ENCODE results near the gene HACD1.

The HACD1 gene

DNA sequence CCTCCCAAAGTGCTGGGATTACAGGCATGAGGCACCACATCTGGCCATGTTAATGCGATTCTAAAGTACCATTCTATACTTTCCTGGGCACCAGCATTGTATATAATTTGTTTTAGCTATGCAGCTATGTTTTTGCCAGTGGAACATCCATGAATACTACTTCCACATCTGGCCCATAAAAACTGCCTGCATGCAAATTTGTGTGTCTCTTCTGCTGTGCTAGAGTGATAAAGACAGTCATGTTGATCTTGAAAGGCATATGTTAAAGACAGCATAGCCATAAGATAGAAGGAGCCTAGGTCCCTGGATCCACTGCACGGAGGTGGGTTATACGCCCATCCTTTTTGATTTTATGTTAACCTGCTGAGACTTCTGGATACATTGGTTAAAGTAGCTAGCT lies 52.3 kb downstream of the HACD1 start:
- DNase-seq: no peak

DNA sequence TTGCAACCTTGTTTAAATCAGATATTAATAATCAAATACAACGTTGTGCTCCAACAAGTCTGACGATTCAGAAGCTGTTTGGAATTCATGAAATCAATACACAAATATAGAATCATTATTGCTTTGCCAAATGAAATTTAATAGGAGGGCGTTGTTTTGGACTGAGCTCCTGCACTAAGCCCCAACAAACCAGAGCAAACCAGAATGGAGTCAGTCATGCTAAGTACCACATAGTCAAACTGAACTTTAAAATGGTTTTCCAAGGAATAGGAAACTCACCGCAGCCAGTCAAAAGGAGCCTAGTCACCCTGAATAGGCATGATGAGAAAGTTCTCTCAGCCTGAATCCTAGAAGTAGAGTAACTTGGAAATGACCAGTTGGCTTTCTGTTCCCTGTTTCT lies 53.7 kb downstream of the HACD1 start:
- DNase-seq: no peak

DNA sequence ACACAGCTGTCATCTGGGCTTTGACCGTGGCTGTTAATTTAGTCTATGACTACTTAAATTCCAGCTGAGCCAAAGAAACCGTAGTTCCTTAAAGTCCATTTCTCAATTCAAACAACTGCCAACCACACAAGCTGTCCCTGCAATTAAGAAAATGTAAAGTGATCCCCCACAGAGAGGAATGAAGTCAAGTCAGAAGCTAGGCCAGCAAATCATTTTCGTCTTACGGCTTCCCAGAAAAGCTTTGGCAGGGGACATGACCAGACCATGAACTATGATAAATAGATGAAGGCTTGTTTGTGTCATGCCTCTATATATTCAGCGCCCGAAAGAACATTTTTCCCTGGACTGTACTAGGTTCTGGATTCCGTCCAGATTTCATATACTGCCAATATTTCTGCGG lies 54.6 kb downstream of the HACD1 start:
- DNase-seq: no peak

DNA sequence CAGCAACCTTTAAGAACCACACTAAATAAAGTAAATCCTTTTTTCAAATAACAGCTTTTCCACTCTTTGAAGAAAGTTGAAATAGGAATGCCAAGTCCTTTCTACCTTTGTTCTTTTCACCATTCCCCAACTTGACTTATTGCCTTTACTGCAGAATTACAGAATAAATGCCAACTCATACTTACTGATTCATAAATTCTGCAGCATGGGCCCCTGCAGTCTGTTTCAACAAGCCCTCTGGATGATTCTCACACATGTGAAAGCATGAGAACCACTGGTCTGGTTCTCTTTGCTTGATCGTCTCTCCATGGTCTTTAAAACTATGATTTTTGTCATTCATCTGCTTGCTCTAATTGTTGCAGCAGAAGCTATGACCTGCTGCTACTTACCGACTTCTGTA lies 56.1 kb downstream of the HACD1 start:
- DNase-seq: no peak

DNA sequence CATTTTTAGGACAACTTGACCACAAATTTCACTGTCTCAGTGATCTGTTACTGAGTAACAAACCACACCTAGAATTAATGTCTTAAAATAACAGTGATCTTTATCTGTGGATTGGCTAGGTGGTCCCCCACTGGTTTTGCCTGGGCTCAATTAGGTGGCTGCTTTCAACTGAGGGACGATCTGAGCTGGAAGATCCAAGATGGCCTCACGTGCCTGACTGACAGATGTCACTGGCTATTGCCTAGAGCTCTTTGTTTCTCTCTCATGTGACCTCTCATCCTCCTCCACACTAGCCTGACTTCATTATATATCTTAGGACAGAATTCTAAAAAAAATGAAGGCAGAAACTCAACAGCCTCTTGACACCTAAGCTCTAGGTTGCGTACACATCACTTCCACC lies 59.7 kb downstream of the HACD1 start:
- no peak for DNase-seq

DNA sequence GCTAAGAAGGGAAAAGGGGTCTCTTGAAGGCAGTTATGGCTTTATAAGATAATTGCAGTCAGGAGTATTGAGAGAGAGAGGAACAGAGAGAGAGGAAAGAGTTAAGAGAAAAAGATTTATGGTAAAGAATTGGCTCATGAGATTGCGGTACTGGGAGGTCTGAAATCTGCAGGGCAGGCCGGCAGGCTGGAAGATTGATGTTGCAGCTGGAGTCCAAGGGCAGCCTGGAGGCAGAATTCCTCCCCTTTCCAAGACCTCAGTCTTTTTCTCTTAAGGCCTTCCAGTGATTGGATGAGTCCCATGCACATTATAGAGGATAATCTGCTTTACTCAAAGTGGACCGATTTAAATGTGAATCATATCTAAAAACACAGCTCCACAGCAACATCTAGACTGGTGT lies 68.4 kb downstream of the HACD1 start:
- no peak for DNase-seq

DNA sequence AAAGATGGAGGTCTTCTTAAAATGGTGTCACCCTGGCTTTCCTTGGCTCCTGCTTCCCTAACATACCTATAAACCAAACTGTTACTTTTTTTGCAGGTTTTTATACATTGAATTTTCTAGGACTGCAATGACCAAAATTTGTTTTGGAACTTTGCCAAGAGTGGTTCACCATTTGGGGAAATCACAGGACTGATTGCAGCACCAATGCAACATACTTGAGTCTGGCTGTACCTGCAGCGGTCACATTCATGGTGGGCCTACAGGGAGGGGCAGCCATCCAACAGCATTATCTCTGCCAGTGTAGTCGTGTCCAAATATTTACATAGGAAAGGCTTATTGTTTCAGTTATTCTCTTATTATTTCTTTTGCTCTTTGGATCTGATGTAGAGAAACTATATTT lies 69.0 kb downstream of the HACD1 start:
- no peak for DNase-seq

DNA sequence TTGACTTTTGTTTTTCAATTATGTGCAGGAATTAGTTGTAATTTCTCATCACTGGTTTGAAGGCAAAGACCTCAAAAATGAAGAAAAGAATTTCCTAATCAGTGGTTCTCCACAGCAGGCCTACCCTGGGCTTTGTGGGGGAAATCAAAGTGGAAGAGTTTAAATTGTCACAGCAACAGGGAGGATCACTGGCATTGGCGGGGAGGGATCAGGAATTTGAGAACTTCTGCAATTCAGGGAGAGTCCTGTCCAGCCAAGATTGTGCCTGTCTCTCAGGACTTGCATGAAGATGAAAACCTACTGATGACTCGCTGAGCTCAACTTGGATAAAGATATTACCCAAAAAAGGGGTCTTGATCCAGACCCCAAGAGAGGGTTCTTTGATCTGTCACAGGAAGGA lies 70.1 kb downstream of the HACD1 start:
- no peak for DNase-seq

DNA sequence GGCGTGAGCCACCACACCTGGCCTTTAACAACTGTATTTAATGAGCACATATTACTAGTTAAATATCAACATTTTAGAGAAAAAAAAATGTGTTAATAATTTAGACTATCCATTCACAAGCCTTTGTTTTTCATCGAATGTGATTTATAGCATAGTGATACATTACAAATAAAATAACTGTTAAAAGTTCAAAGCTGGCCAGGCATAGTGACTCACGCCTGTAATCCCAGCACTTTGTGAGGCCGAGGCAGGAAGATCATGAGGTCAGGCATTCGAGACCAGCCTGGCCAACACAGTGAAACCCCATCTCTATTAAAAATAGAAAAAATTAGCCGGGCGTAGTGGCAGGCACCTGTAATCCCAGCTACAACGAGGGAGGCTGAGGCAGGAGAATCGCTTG lies 72.7 kb downstream of the HACD1 start:
- no peak for DNase-seq
